NCI-H69 (cell line): ENCODE results near the gene C4B.
"Not testable (repeated sequence)": the region's sequence is repeated elsewhere in the genome, so short reads cannot be mapped to it uniquely, and the experiment has no call there.

Experiments
- DNase-seq: peaks from one replicate; lab custom pipeline; 2025; lab: John Stamatoyannopoulos, UW

The C4B gene

GRCh38 chr6:31981744-31982143 lies 32.9 kb upstream of the C4B start, which contains the start of gene C4A:
Gene C4A, plus strand, starts transcription at chr6:31982057. Its CDS starts 51 bp downstream, at chr6:31982108.
- DNase-seq: not testable (repeated sequence)

- not testable (repeated sequence) for DNase-seq
Observed at GRCh38 chr6:31989363-31989762, 25.2 kb upstream of the C4B start.

GRCh38 chr6:31994421-31994820 lies 20.2 kb upstream of the C4B start:
- not testable (repeated sequence) for DNase-seq

- not testable (repeated sequence) for DNase-seq
Observed at GRCh38 chr6:31996385-31996784, 18.2 kb upstream of the C4B start.

GRCh38 chr6:32002546-32003268 lies 11.9 kb upstream of the C4B start:
- DNase-seq: not testable (repeated sequence)

GRCh38 chr6:32003301-32003700 lies 11.3 kb upstream of the C4B start:
- not testable (repeated sequence) for DNase-seq

GRCh38 chr6:32004393-32004792 lies 10.2 kb upstream of the C4B start:
- DNase-seq: not testable (repeated sequence)

GRCh38 chr6:32004864-32005537 lies 9.6 kb upstream of the C4B start:
- peak; percentile 71 for DNase-seq

- DNase-seq: peak; percentile 62
Observed at GRCh38 chr6:32005538-32005880, 9.1 kb upstream of the C4B start.

GRCh38 chr6:32005991-32006529 lies 8.5 kb upstream of the C4B start:
- DNase-seq: not testable (repeated sequence)

GRCh38 chr6:32007086-32007485 lies 7.5 kb upstream of the C4B start:
- DNase-seq: not testable (repeated sequence)

- not testable (repeated sequence) for DNase-seq
Observed at GRCh38 chr6:32008037-32008436, 6.6 kb upstream of the C4B start.

GRCh38 chr6:32008616-32009015 lies 6.0 kb upstream of the C4B start:
- not testable (repeated sequence) for DNase-seq

GRCh38 chr6:32009537-32009936 lies 5.1 kb upstream of the C4B start:
- not testable (repeated sequence) for DNase-seq

- not testable (repeated sequence) for DNase-seq
Observed at GRCh38 chr6:32010856-32011530, 3.6 kb upstream of the C4B start.

GRCh38 chr6:32012941-32013617 lies 1.5 kb upstream of the C4B start:
- DNase-seq: not testable (repeated sequence)

- DNase-seq: not testable (repeated sequence)
Observed at GRCh38 chr6:32013738-32014137, 857 bp upstream of the C4B start.

GRCh38 chr6:32022100-32022499 lies 7.5 kb downstream of the C4B start:
- not testable (repeated sequence) for DNase-seq

GRCh38 chr6:32028631-32029030 lies 14.0 kb downstream of the C4B start:
- not testable (repeated sequence) for DNase-seq

GRCh38 chr6:32029553-32029952 lies 15.0 kb downstream of the C4B start:
- not testable (repeated sequence) for DNase-seq

GRCh38 chr6:32035283-32036013 lies 20.9 kb downstream of the C4B start:
- DNase-seq: not testable (repeated sequence)
